ENCODE data around the gene CDH9.
A peak's percentile ranks its signal among the peaks of the same experiment; 100 is the strongest.

CDH9 gene, protein sequence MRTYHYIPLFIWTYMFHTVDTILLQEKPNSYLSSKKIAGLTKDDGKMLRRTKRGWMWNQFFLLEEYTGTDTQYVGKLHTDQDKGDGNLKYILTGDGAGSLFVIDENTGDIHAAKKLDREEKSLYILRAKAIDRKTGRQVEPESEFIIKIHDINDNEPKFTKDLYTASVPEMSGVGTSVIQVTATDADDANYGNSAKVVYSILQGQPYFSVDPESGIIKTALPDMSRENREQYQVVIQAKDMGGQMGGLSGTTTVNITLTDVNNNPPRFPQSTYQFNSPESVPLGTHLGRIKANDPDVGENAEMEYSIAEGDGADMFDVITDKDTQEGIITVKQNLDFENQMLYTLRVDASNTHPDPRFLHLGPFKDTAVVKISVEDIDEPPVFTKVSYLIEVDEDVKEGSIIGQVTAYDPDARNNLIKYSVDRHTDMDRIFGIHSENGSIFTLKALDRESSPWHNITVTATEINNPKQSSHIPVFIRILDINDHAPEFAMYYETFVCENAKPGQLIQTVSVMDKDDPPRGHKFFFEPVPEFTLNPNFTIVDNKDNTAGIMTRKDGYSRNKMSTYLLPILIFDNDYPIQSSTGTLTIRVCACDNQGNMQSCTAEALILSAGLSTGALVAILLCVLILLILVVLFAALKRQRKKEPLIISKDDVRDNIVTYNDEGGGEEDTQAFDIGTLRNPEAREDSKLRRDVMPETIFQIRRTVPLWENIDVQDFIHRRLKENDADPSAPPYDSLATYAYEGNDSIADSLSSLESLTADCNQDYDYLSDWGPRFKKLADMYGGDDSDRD

GRCh38 chr5:27038476-27038875, at the start of gene CDH9:
Gene CDH9, minus strand, starts transcription at chr5:27038586. Its CDS starts 50,253 bp downstream, at chr5:26988333.
- no peak for DNase-seq

DNA sequence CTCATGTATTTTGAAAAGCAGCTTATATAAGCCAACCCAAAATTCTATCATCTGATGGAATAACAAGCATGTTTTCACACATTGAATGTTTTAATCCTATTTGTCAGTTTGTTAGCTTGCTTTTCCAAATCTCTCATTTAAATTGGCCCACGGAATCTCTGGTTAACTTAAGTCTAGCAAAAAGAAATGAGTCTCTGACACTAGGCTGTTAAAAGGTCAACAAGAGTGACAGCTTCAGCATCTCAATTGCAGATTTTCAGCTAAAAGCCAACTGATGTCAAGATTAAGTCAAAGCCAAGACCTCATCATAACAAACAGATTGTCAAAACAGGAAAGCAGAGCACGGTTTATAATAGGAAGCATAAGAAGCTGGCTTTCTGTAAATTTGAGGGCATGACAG, 49.4 kb upstream of the CDH9 start:
- DNase-seq = no peak

- no peak for DNase-seq
These were observed 45.3 kb upstream of the CDH9 start for GRCh38 chr5:27083449-27084415.

DNA sequence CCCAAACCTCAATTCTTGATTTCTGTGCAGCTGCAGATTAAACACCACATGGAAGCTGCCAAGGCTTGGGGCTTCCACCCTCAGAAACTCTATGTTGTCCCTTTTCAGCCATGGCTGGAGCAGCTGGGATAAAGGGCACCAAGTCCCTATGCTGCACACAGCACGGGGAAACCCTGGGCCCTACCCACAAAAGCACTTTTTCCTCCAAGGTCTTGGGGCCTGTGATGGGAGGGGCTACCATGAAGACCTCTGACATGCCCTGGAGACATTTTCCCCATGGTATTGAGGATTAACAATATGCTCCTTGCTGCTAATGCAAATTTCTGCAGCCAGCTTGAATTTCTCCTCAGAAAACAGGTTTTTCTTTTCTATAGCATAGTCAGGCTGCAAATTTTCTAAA, 41.8 kb upstream of the CDH9 start:
- DNase-seq = no peak

DNA sequence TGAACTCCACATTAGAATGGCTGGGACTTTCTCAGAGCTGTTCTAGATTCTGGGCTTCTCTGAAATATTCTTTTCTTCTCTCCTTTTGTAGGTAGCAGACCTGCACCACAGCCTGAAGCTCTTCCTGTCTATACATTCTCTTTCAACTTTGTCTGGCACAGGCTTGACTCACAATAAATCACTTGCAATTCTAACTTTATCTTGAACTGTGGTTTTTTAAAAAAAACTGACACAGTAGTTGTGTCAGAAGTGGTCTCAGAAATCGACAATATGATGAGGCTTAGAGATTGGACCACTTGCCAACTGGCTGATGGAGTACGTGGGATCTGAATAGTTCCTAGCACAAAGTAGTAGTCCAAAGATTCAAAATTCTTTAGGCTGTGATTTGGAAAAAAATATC, 24.1 kb upstream of the CDH9 start:
- no peak for DNase-seq

DNA sequence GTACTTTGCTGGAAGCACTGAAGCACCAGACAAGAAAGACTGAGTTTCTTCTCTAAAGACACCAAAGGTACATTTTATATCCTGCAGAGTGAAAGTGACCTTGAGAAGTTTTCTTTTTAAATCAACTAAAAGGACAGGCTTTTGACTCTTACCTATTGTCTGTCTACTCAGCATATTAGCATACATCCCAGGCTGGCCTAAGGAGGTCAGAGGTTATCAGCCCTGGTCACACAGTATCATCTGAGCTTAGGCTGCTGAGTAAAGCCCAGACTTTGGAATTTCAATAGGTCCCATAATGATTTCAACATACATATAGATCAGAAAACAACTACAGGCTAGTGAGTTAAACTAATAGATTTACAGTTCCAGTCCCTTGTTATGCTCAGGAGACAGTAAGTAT, 10.1 kb upstream of the CDH9 start:
- DNase-seq = no peak

- DNase-seq = no peak
These were observed 3.0 kb upstream of the CDH9 start for GRCh38 chr5:27041372-27041771.

DNA sequence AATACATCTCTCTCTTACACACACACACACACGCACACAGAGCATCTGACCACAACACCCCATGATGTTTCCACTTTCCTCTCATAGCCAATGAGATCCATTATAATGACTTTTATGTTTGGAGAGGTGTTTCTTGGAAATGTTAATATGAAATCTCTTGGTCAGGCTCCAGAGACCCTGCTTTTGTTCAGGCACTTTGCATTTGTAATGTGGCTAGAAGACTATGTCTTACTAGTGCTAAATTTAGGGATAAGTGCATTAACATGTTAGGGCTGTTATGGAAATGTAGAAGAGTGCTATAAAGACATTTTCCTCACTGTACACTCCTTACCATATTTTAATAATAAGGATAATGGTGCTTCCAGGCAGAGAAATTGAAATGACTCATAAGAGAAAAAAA, 3.8 kb downstream of the CDH9 start:
- no peak for DNase-seq

GRCh38 chr5:27026801-27027200, 11.6 kb downstream of the CDH9 start:
- no peak for DNase-seq

- no peak for DNase-seq
These were observed 12.3 kb downstream of the CDH9 start for GRCh38 chr5:27026063-27026462.

GRCh38 chr5:27021471-27021870, 16.9 kb downstream of the CDH9 start:
- no peak for DNase-seq

GRCh38 chr5:27020973-27021372, 17.4 kb downstream of the CDH9 start:
- DNase-seq = peak; percentile 15

- DNase-seq = peak; percentile 29
These were observed 22.6 kb downstream of the CDH9 start for GRCh38 chr5:27015758-27016157.

GRCh38 chr5:27011274-27011673, 27.1 kb downstream of the CDH9 start:
- no peak for DNase-seq

GRCh38 chr5:27010646-27011045, 27.7 kb downstream of the CDH9 start:
- no peak for DNase-seq

DNA sequence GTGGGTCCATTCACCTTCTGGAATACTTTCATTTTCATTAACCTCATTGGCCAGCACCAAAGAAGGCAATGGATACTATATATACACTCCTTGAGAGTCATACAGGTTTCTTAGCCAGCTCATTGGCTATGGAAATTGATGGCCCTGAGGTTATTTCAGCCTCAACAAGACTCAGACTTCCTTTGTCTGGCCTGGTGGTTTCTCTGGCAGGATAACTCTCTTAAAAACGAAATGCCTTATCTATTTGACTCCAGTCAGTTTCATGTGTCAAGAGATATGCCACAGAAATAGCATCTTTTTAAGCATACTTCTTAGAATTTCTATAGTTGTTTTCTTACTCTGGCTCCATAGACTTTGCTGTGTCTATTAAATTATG, 28.9 kb downstream of the CDH9 start:
- DNase-seq = no peak

DNA sequence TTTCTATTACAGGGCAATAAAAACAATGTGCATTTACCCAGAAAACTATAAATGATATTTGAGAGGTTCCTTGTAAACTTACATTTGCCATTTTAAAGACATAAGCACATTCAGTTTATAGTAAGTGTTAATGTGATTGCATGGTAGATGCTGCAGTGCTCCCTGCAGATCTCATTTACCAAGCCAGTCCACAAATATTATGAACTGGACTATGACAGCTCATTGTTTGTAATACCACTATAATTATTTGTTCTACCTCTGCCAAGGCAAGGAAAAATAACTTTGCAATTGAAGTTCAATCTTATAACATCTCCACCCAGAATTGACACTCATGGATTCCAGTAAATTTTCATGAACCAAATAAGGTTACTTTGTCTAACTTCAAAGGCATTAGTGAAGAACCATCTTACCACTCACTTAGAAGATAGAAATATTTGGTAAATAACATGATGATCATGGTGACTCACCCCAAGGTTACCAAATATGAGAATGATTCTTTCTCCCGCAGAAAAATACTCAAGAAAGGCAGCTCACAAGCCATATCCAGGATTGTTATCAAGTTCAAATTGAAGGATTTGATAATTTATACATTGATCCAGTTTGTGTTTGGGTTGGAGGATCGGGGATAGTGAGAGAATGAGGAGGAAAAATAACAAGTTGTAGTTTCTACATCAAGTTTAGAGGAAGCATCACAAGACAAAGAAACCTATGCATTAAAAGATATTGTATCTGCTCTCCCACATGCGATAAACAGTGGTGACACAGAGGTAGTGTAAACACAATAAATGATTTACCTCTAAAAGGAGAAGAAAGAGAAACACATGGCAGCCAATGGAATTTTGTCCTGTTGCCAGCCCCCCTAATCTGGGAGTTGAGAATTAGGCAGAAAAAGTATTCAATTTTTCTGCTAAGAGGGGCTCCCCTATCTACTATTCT, 29.5 kb downstream of the CDH9 start:
- DNase-seq = no peak

- no peak for DNase-seq
These were observed 31.3 kb downstream of the CDH9 start for GRCh38 chr5:27007121-27007520.

DNA sequence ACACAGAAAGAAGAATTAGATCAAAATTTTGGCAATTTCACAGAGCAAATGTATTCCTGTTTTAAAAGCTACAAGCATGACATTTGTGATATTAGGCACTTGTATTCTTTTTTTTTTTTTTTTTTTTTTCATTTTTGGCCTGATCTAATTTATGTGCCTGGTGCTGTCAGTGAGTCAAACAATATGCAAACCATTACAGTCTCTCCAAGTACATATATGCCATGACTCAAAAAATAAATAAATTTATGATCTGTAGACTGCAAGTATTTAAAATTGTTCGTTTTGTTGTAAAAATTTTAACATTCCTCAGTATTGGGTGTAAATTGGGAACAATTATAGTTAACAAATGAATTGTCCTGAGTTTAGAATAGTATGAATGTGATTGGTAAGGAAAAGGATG, 51.4 kb downstream of the CDH9 start:
- no peak for DNase-seq

- no peak for DNase-seq
These were observed 56.6 kb downstream of the CDH9 start for GRCh38 chr5:26981750-26982149.

GRCh38 chr5:26959290-26959689, 79.1 kb downstream of the CDH9 start:
- DNase-seq = no peak

DNA sequence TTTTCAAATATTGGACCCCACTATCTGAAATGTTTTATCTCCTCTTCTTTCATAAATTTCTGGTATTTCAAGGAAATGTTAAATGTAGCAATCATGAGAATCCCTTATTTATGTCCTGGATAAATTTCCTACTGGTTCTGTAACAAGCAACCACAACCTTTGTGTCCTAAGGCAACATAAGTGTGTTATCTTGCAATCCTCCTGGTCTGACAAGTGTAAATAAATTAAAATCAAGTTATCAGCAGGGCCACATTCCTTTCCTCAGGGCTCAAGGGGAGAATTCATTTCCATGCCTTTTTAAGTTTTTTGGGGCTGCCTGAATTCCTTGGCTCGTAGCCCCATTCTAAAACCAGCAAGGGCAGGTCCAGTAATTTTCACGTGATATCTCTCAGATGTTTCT, 83.2 kb downstream of the CDH9 start:
- DNase-seq = no peak

Data from NCI-H510A treated with DMSO at 0.1 percent for 48 hours (cell line).